WTC11 (cell line): Measurements from ENCODE around the gene RAPGEF5. TPM values are rescaled to one million over a fixed set of nuclear protein-coding genes. Genes with fewer than 3 reads are reported as not detected.
A peak's percentile ranks its signal among the peaks of the same experiment; 100 is the strongest.

ENCODE experiments used
- ATAC-seq: fragments of 200-7000 bp; cut with Tn5 transposase; 2 replicates; pipeline ENCODE4 v1.10.0; 2021; ENCODE audit warnings: mild to moderate bottlenecking, moderate library complexity
- CTCF ChIA-PET: fragments of 300-600 bp; sonication (Branson Sonifier 250); formaldehyde crosslinking; loops from one replicate; lab custom pipeline; 2021; ENCODE audit warnings: antibody characterized with exemption; lab: Charles Lee
- POLR2A ChIA-PET: fragments of 350-600 bp; sonication (Branson Sonifier 250); formaldehyde crosslinking; loops from one replicate; lab custom pipeline; 2021; ENCODE audit warnings: antibody characterized with exemption; lab: Charles Lee
- DNase-seq: peaks from one replicate; pipeline ENCODE4 v3.0.0; 2021; ENCODE audit warnings: low spot score
- H3K27ac Mint-ChIP-seq: 2 replicates; pipeline ENCODE4 v1.8.0; 2021; ENCODE audit warnings: mixed read lengths
- H3K27me3 Mint-ChIP-seq: 2 replicates; pipeline ENCODE4 v1.8.0; 2021; ENCODE audit warnings: low read depth, mild to moderate bottlenecking, moderate library complexity, mixed read lengths
- H3K36me3 Mint-ChIP-seq: 2 replicates; pipeline ENCODE4 v1.8.0; 2021; ENCODE audit warnings: mixed read lengths
- H3K4me1 Mint-ChIP-seq: 2 replicates; pipeline ENCODE4 v1.8.0; 2022; ENCODE audit warnings: mixed read lengths
- H3K4me3 Mint-ChIP-seq: 2 replicates; pipeline ENCODE4 v1.8.0; 2021; ENCODE audit warnings: mild to moderate bottlenecking, moderate library complexity, mixed read lengths
- H3K9me3 Mint-ChIP-seq: 2 replicates; pipeline ENCODE4 v1.8.0; 2021; ENCODE audit warnings: mixed read lengths
- AFF4 ChIP-seq: sonication (generic); formaldehyde crosslinking; IDR thresholded peaks from 2 replicates; pipeline ENCODE4 v1.8.1; 2023; ENCODE audit warnings: mild to moderate bottlenecking, missing genetic modification reagents, borderline replicate concordance
- ATF6 ChIP-seq: sonication (generic); formaldehyde crosslinking; IDR thresholded peaks from 2 replicates; pipeline ENCODE4 v1.8.1; 2023; ENCODE audit warnings: mild to moderate bottlenecking, missing genetic modification reagents
- CTCF ChIP-seq: fragments of 200-600 bp; IDR thresholded peaks from 2 replicates; pipeline ENCODE4 v1.8.0; 2022; ENCODE audit warnings: antibody characterized with exemption
- EMX1 ChIP-seq: fragments of 250-450 bp; sonication (Bioruptor Pico); IDR thresholded peaks from 2 replicates; pipeline ENCODE4 v1.8.0; 2021; ENCODE audit warnings: mild to moderate bottlenecking
- FOXP4 ChIP-seq: sonication (generic); formaldehyde crosslinking; IDR thresholded peaks from 2 replicates; pipeline ENCODE4 v1.8.0; 2022; ENCODE audit warnings: mild to moderate bottlenecking, missing genetic modification reagents
- GABPB1 ChIP-seq: sonication (generic); formaldehyde crosslinking; IDR thresholded peaks from 2 replicates; pipeline ENCODE4 v1.8.1; 2023; ENCODE audit warnings: mild to moderate bottlenecking, missing genetic modification reagents
- NFE2L1 ChIP-seq: sonication (generic); formaldehyde crosslinking; IDR thresholded peaks from 2 replicates; pipeline ENCODE4 v1.8.1; 2023; ENCODE audit warnings: missing genetic modification reagents
- NFYB ChIP-seq: sonication (generic); formaldehyde crosslinking; conservative IDR thresholded peaks from 2 replicates; pipeline ENCODE4 v1.8.0; 2022; ENCODE audit warnings: low read depth, missing genetic modification reagents
- OVOL2 ChIP-seq: fragments of 250-450 bp; sonication (Bioruptor Pico); IDR thresholded peaks from 2 replicates; pipeline ENCODE4 v1.9.0; 2021; ENCODE audit warnings: mild to moderate bottlenecking, borderline replicate concordance
- PREB ChIP-seq: sonication (generic); formaldehyde crosslinking; IDR thresholded peaks from 2 replicates; pipeline ENCODE4 v1.8.1; 2022; ENCODE audit warnings: mild to moderate bottlenecking, missing genetic modification reagents, moderate library complexity, borderline replicate concordance
- RORB ChIP-seq: fragments of 250-450 bp; sonication (Bioruptor Pico); IDR thresholded peaks from 2 replicates; pipeline ENCODE4 v1.9.0; 2021; ENCODE audit warnings: mild to moderate bottlenecking
- USF2 ChIP-seq: sonication (generic); formaldehyde crosslinking; IDR thresholded peaks from 2 replicates; pipeline ENCODE4 v1.8.1; 2023; ENCODE audit warnings: mild to moderate bottlenecking, missing genetic modification reagents, moderate library complexity
- ZNF317 ChIP-seq: sonication (generic); formaldehyde crosslinking; IDR thresholded peaks from 2 replicates; pipeline ENCODE4 v1.8.1; 2023; ENCODE audit warnings: low read depth, mild to moderate bottlenecking, moderate library complexity, missing genetic modification reagents, borderline replicate concordance
- total RNA-seq: library from RNA; stranded (reverse); gene quantifications from 3 replicates; pipeline ENCODE4 v1.2.3, GENCODE V29; 2021

Gene RAPGEF5
- total RNA-seq, 1 experiment from 2014 or later = 12.3 TPM

GRCh38 chr7:22329816-22330524 lies 27.0 kb downstream of the RAPGEF5 start:
- ATAC-seq = peak; percentile 31
- Mint-ChIP-seq H3K27ac (peak overlapping the region; percentile 19), H3K36me3 (no peaks in the 10 kb centered on the region), H3K9me3 (no peaks in the 10 kb centered on the region), H3K27me3 (no peaks in the 10 kb centered on the region), H3K4me1 (peaks cover 78% of the 10 kb centered on the region), H3K4me3 (no peak overlapping the region)
- DNase-seq = no peak
- CTCF ChIA-PET = interaction anchor here (0.8 to 1.9 kb wide), 4 partner anchors 8 to 220 kb away, joined by 3 to 7 read pairs (median 4); no protein-coding TSS in a partner anchor
- POLR2A ChIA-PET = interaction anchor here (1.1 kb wide), 1 partner anchor 30 kb away, joined by 3 read pairs; no protein-coding TSS in a partner anchor
- TF ChIP-seq FOXP4 = no peak
- TF ChIP-seq OVOL2 (CRISPR knock-in tag) = no peak
- TF ChIP-seq EMX1 (CRISPR knock-in tag) = no peak
- TF ChIP-seq CTCF = no peak
- no peak for TF ChIP-seq NFYB (CRISPR knock-in tag)
- no peak for TF ChIP-seq ZNF317 (CRISPR knock-in tag)
- no peak for TF ChIP-seq PREB (CRISPR knock-in tag)
- no peak for TF ChIP-seq USF2 (CRISPR knock-in tag)
- no peak for TF ChIP-seq RORB (CRISPR knock-in tag)
- no peak for TF ChIP-seq GABPB1 (CRISPR knock-in tag)
- TF ChIP-seq AFF4 (CRISPR knock-in tag) = no peak
- TF ChIP-seq ATF6 (CRISPR knock-in tag) = no peak
- TF ChIP-seq NFE2L1 = no peak
- TF ChIP-seq, all 79 proteins: peak for 0
